HEK293T (cell line): ENCODE data around the gene TSPOAP1.

Experiments
- CTCF ChIA-PET: fragments of 350-600 bp; formaldehyde crosslinking; extraction: SDS; loops from one replicate; lab custom pipeline; 2021; ENCODE audit warnings: antibody characterized with exemption, inconsistent platforms; lab: Yijun Ruan, JAX
- POLR2A ChIA-PET: fragments of 350-600 bp; formaldehyde crosslinking; extraction: SDS; loops from one replicate; lab custom pipeline; 2020; ENCODE audit warnings: antibody characterized with exemption, inconsistent platforms; lab: Yijun Ruan, JAX
- DNase-seq: peaks from one replicate; pipeline ENCODE4 v3.0.0; 2012; ENCODE audit warnings: mixed read lengths; ENCODE audit errors: extremely low spot score
- ARNT ChIP-seq: fragments of 450-650 bp; IDR thresholded peaks from 2 replicates; pipeline ENCODE4 v1.6.1; 2017; ENCODE audit warnings: mild to moderate bottlenecking
- BHLHE40 ChIP-seq: fragments of 450-650 bp; IDR thresholded peaks from 2 replicates; pipeline ENCODE4 v1.6.1; 2016; ENCODE audit warnings: mild to moderate bottlenecking, moderate library complexity, borderline replicate concordance
- CTBP1 ChIP-seq: fragments of 450-650 bp; IDR thresholded peaks from 2 replicates; pipeline ENCODE4 v1.6.1; 2016; ENCODE audit warnings: borderline replicate concordance
- ELF4 ChIP-seq: fragments of 450-650 bp; IDR thresholded peaks from 2 replicates; pipeline ENCODE4 v1.6.1; 2017; ENCODE audit warnings: antibody characterized with exemption
- FOXA1 ChIP-seq: fragments of 450-650 bp; IDR thresholded peaks from 2 replicates; pipeline ENCODE4 v1.6.1; 2016; ENCODE audit warnings: mild to moderate bottlenecking
- FOXK2 ChIP-seq: fragments of 450-650 bp; IDR thresholded peaks from 2 replicates; pipeline ENCODE4 v1.6.1; 2016; ENCODE audit warnings: mild to moderate bottlenecking
- FOXM1 ChIP-seq: fragments of 450-650 bp; IDR thresholded peaks from 2 replicates; pipeline ENCODE4 v1.6.1; 2017; ENCODE audit warnings: mild to moderate bottlenecking, borderline replicate concordance
- HDGF ChIP-seq: fragments of 450-650 bp; IDR thresholded peaks from 2 replicates; pipeline ENCODE4 v1.6.1; 2017; ENCODE audit warnings: antibody characterized with exemption, borderline replicate concordance
- L3MBTL2 ChIP-seq: fragments of 450-650 bp; conservative IDR thresholded peaks from 2 replicates; pipeline ENCODE4 v1.6.1; 2016; ENCODE audit warnings: mild to moderate bottlenecking
- LEF1 ChIP-seq: fragments of 450-650 bp; IDR thresholded peaks from 2 replicates; pipeline ENCODE4 v1.6.1; 2017; ENCODE audit warnings: mild to moderate bottlenecking, borderline replicate concordance
- NFRKB ChIP-seq: fragments of 450-650 bp; IDR thresholded peaks from 2 replicates; pipeline ENCODE4 v1.6.1; 2016; ENCODE audit warnings: mild to moderate bottlenecking, moderate library complexity
- SP1 ChIP-seq: fragments of 450-650 bp; IDR thresholded peaks from 2 replicates; pipeline ENCODE4 v1.6.1; 2017
- SUZ12 ChIP-seq: fragments of 450-650 bp; IDR thresholded peaks from 2 replicates; pipeline ENCODE4 v1.6.1; 2016; ENCODE audit warnings: mild to moderate bottlenecking
- TARDBP ChIP-seq: fragments of 450-650 bp; IDR thresholded peaks from 2 replicates; pipeline ENCODE4 v1.6.1; 2016
- ZNF384 ChIP-seq: fragments of 450-650 bp; IDR thresholded peaks from 2 replicates; pipeline ENCODE4 v1.6.1; 2016
- TF ChIP-seq, protein P1 (sequence below): fragments of 450-650 bp; IDR thresholded peaks from 2 replicates; pipeline ENCODE4 v1.6.1; 2016

The TSPOAP1 gene

GRCh38 chr17:58324409-58325288 lies 3.9 kb downstream of the TSPOAP1 start:
- POLR2A ChIA-PET: interaction anchor here (1.9 kb wide), 1 partner anchor 27 kb away, joined by 7 read pairs; the partner anchor contains the start of gene SUPT4H1

GRCh38 chr17:58324056-58324408 lies 4.6 kb downstream of the TSPOAP1 start:
- CTCF ChIA-PET: no interaction called here
- TF ChIP-seq TARDBP: no peak
- no peak for TF ChIP-seq ELF4
- no peak for TF ChIP-seq FOXK2
- TF ChIP-seq LEF1: no peak
- TF ChIP-seq BHLHE40: no peak
- no peak for TF ChIP-seq ARNT
- TF ChIP-seq HDGF: no peak
- TF ChIP-seq, protein P1, sequence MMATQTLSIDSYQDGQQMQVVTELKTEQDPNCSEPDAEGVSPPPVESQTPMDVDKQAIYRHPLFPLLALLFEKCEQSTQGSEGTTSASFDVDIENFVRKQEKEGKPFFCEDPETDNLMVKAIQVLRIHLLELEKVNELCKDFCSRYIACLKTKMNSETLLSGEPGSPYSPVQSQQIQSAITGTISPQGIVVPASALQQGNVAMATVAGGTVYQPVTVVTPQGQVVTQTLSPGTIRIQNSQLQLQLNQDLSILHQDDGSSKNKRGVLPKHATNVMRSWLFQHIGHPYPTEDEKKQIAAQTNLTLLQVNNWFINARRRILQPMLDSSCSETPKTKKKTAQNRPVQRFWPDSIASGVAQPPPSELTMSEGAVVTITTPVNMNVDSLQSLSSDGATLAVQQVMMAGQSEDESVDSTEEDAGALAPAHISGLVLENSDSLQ: no peak
- no peak for TF ChIP-seq FOXA1
- TF ChIP-seq L3MBTL2: no peak
- TF ChIP-seq FOXM1: no peak
- TF ChIP-seq SP1: no peak
- no peak for TF ChIP-seq NFRKB
- TF ChIP-seq ZNF384: no peak
- TF ChIP-seq SUZ12: no peak
- TF ChIP-seq CTBP1: no peak
- no peak for DNase-seq
- POLR2A ChIA-PET: no interaction called here

More at GRCh38 chr17:58324409-58325288, 3.9 kb downstream of the TSPOAP1 start:
- DNase-seq: no peak
- CTCF ChIA-PET: no interaction called here
- no peak for TF ChIP-seq TARDBP
- no peak for TF ChIP-seq CTBP1
- TF ChIP-seq HDGF: no peak
- no peak for TF ChIP-seq SUZ12
- no peak for TF ChIP-seq ARNT
- TF ChIP-seq, protein P1: no peak
- TF ChIP-seq SP1: no peak
- TF ChIP-seq ZNF384: no peak
- TF ChIP-seq FOXM1: no peak
- no peak for TF ChIP-seq FOXK2
- no peak for TF ChIP-seq ELF4
- no peak for TF ChIP-seq LEF1
- no peak for TF ChIP-seq BHLHE40
- no peak for TF ChIP-seq L3MBTL2
- TF ChIP-seq FOXA1: no peak
- no peak for TF ChIP-seq NFRKB

DNA sequence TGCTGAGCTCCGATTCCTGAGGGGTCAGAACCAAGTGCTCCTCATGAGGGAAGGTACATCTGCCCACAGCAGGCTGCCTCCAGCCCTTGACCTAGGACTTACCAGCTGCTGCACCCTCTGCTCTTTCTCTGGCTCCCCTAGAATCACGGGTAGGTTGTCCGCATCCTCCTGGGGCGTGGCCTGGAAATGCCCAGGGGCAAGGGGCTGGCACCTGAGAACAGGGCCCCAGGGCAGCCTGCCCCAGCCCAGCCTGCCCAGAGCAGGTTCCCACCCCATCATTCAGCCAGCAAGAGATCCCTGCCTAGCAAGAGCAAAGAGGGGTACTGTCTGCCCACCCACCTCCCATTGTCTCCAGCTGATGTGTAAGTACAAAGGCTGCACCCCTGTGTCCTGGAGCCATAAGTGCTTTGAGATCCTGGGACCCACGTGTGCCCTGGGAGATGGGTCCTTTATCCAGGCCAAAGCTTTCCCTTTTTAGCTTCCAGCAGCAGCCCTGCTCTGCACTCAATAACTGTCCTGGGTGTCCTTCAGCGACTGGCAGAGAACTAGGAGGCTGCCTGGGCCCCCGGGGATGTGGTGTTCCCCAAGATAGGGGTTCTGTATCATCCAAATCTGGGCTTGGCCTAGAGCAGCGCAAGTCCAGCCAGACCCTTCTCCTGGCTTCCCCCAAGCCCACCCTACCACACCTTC lies 5.1 kb downstream of the TSPOAP1 start:
- ChIA-PET CTCF (interaction anchor here (0.9 kb wide), 1 partner anchor 16 kb away, joined by 3 read pairs; no protein-coding TSS in a partner anchor), POLR2A (interaction anchor here (1.5 to 3.6 kb wide), 2 partner anchors 21 to 29 kb away, joined by 6 to 26 read pairs; partner anchors contain the start of gene SUPT4H1)
- TF ChIP-seq BHLHE40: no peak
- no peak for TF ChIP-seq TARDBP
- no peak for DNase-seq

- POLR2A ChIA-PET: interaction anchor here (1.5 to 3.6 kb wide), 3 partner anchors 22 to 94 kb away, joined by 4 to 26 read pairs (median 6); partner anchors contain the start of genes RNF43 and SUPT4H1
- no peak for DNase-seq
- no peak for TF ChIP-seq FOXK2
- no peak for TF ChIP-seq CTBP1
- CTCF ChIA-PET: interaction anchor here (0.9 kb wide), 1 partner anchor 16 kb away, joined by 3 read pairs; no protein-coding TSS in a partner anchor
Observed at GRCh38 chr17:58322581-58323185, 5.9 kb downstream of the TSPOAP1 start.

DNA sequence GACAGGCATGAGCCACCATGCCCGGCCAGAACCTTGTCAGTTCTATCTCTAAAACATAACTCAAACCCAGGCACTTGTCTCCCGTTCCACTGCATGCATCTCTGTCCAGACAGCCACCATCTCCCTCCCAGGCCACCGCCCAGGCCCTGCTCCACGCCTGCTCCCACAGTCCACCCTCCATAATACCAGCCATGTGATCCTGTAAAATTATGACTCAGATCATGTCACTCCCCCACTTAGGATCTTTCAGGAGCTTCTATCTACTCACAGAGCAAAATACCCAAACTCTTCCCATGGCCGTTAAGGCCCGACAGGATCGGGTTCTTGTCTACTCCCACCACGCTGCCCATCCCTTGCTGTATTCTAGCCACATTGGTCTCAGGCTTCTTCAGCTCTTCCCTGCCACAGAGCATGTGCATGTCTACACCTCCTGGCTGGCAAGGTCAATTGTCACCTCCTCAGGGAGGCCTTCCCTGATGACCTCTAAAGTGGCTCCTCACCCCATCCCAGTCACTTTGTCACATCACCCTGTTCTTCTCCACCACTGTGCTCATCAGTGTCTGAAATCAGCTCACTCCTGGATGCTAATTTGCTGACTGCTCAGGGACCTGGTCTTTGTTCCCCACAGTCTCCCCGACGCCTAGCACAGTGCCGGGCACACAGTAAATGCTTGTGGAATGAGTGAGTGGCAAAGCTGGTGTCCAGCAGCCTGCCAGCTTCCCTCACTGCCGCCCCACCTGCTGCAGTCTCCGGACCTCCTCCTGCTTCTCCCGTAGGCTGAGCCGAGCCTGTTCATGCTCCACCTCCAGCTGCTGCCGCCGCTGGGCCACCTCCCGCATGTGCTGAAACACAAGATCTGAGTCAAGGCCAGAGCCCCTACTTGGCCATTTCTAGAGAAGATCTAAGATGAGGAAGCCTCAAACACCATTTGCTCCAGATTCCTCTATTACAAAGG lies 6.7 kb downstream of the TSPOAP1 start:
- no peak for DNase-seq
- POLR2A ChIA-PET: interaction anchor here (1.5 to 3.6 kb wide), 3 partner anchors 22 to 95 kb away, joined by 4 to 26 read pairs (median 6); partner anchors contain the start of genes RNF43 and SUPT4H1
- TF ChIP-seq SP1 (no peak), FOXK2 (no peak), NFRKB (no peak), LEF1 (no peak), L3MBTL2 (no peak), ARNT (no peak), SUZ12 (no peak), ELF4 (no peak), FOXM1 (no peak), BHLHE40 (no peak), ZNF384 (no peak), CTBP1 (no peak), HDGF (no peak), TARDBP (no peak), FOXA1 (no peak)
- TF ChIP-seq, protein P1: no peak
- CTCF ChIA-PET: no interaction called here
